NCI-H2171 (cell line): ENCODE results near the gene APBB2.
"Not testable (repeated sequence)": the region's sequence is repeated elsewhere in the genome, so short reads cannot be mapped to it uniquely, and the experiment has no call there.

ENCODE experiments used
- DNase-seq: peaks from one replicate; lab custom pipeline; 2025; lab: John Stamatoyannopoulos, UW

Gene APBB2

DNA sequence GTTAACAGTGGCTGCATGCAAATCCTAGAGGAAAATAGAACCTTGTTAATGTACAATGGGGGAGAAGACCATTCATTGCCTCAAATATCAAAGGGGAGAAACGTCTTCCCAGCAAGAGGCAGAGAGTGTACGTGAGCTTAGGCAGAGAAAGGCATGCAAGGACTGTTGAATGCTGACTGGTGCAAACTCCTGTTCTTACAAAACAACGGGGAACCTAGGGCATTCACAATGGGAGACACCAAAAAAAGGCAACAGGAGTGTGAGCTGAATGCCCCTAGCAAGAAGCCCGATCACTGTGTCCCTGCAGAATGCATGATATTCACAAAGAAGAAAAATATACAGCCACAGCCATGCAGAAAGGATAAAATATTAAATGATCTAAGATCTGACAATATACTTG lies 279.7 kb downstream of the APBB2 start:
- DNase-seq: no peak

DNA sequence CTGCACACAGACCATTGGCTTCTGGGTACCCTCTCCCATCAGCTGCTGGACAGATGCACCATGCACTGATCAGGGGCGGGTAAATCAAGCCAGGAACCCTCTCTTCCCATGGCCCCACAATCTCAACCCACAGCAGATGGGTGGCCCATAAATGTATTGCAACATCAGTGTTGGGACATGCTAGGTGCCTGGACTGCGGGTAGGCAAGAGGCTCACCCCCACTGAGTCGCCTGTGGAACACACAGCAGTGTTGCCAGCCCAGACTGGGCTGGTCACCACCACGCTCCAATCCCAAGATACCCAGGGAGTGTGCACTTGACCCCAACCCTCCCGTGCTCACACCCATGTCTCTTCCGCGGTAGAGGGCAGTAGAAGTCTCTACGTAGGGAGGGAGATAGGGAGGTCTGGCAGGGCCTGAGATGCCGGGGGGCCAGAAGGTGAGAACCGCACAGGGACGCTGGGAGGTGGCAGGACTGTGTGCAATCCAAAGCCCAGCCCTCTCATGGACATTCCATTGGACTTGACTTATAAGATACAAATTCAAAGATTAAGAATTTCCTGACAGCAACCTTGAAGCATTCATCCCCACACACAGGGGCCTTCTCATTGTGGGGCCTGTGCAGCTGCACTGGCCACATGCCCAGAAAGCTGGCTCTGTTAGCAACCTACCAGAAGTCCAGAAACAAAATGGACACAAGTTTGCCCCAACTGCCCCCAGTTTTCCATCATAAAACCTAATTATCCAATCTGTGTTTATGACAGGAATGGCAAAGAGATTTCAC lies 280.9 kb downstream of the APBB2 start:
- no peak for DNase-seq

DNA sequence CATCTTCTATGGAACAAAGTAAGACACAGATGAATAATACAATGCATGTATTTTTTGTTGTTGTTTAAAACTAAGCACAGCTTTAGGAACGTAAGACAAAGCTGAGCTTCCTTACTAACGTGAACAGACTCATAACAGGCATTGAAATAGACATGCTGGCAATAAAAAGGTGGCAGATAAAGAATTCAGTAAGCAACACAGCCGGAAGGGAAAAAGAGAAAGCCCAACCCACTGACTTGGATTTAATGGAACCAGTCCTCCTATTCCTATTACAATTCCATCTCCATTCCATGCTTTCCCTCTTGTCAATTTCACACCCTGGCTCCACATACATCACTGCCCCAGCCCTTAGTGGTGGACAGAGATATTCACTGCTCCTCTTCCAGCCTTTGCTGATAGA lies 282.5 kb downstream of the APBB2 start:
- DNase-seq: no peak

DNA sequence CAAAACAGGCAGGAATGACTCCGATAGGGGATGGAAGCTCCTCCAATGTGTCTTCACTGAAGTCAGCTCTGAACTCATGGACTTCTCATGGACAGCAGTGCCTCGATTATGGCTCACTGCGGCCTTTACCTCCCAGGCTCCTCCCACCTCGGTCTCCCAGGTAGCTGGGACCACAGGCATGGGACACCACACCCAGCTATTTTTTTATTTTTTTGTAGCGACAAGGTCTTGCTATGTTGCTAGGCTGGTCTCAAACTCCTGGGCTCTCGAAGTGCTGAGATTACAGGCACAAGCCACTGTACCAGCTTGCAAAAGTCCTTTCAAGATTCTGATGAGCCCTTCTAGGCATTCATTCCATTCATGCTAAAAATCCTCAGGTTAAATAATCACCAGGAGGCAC lies 283.1 kb downstream of the APBB2 start:
- no peak for DNase-seq

DNA sequence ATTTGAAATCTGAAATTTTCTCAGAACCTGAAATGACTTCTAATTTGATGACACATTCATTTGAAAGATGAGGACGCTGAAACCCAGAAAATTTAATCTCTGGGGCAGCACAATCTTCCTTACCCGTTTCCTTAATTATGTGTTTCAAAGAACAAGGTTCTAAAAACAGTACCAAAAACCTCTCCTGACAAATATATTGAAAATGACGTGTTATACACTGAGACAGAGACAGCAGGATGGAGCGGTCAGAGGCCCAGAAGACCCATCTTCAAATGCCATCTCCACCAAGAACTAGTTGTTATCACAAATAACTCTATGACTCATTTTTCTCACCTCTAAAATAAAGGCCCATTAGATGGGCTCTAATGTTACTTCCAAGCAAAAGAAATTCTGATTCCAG lies 287.3 kb downstream of the APBB2 start:
- DNase-seq: no peak

DNA sequence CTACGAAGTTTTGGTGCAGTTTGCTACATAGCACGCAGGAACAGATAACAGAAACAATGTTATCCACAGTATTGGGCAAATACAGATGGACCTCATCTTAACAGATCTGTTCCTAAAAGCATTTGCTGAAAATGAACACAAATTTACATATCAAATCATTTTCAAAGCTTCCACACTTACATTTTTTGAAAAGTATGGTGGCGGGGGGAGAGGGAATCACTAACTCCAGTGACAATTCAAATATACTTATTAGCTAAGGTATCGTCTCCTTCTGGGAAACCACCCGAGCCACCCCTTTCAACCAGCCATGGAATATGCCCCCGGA lies 289.6 kb downstream of the APBB2 start:
- no peak for DNase-seq

DNA sequence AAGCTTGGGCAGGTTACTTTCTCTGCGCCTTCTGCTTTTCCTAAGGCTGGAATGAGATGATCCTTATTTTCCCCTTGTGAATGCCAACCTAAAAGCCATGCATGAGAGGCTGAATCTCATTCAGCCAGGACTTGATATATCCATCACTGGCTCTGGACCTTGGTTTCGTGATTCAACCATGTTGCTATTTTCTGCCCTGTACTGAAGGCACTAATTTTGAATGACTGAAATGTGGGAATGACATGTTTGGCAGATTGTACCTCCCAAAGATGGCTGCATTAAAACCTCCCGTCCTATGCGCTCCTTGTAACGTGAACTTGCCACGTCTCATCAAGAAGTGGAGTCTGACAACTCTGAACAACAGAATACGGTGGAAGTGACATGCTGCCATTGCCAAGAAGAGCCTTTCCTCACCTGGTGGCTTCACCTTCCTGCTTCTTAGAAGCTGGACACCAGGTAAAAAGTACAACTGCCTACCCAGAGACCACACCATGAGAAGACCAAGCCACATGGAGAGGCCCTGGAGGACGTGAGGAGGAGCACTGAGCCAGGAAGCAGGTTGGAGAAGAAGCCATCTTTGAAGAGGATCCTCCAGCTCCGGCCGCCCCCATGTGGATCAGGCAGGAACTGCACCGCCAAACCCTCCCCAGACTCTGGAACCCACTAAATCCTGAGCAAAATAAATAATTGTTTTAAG lies 290.1 kb downstream of the APBB2 start:
- DNase-seq: no peak

DNA sequence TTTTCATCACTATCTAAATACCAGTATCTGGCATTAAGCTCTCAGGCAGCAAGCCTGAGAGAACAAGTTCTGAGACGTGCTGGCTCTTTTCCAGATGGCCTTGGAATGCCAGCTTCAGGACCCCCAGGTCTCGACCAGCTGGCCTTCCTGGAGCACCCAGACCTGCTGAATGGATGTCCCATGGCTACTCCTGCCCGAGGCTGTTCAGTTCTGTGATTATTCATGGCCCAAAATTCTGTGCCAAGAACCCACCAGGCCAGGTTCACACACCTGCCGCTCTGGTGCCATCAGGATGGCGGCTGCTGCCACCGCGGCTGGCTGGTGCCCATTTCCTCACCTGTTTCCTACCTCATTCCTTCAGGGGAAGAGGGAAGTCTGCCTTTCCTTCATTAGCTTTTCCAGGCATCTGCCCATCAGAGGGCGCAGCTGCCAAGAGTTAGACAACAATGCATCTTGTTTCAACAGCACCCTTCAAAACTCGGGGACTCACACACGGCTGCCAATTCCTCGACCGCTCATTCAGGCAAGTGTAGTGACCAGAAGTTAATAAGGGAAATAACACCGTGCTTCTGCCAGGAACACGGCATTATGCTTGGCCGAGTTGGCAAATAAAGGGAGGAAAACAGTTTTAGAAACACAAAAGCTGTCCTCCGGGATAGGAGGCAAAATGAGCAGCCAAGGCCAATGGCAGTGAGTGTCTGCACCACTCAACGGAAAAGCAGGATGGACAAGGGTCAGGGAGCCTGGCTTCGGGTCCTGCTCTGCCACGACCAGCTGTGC lies 290.8 kb downstream of the APBB2 start:
- no peak for DNase-seq

DNA sequence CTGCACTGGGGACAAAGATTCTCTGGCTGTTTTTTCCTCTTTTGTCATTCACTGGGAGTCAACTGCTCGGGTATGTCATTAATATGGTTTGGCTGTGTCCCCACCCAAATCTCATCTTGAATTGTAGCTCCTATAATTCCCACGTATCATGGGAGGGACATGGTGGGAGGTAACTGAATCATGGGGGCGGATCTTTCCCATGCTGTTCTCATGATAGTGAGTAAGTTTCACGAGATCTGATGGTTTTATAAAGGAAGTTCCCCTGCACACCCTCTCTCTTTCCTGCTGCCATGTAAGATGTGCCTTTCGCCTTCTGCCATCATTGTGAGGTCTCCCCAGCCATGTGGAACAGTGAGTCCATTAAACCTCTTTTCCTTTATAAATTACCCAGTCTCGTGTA lies 294.4 kb downstream of the APBB2 start:
- DNase-seq: not testable (repeated sequence)

DNA sequence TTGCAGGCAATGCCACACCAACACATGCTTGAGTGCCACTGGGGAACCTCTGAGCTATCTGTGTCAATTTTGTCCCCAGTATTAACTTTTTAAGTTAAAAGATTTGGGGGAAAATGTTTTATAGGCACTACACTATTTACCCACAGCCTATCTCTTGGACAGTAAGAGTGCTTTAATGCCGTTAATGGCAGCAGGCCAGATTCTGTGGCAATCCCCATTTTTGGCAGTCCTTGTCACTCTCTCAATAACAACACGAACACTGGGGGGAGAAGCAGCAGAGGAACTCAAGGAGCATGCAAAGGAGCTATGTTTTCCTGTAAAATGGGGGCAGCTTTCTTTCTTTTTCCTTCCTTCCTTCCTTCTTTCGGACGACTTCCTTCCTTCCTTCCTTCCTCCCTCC lies 296.0 kb downstream of the APBB2 start:
- DNase-seq: no peak

DNA sequence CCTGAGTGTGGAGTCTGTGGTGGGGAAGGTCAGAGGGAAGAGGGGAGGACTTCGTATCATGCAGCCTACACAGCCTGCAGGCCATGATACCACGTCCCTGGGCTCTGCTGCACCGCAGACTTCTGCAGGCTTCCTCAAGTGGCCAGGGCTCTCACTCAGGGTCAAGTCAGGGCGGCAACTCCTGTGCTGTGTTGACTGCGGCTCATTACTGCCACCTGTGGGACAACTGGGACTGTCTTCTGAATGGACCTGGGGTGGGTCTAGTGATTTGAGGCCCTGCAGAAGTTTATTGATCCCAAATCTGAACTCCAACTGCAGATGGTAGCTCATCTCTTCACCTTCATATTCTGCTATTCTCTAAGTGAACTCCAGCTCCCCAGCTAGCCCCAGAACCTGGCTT lies 297.5 kb downstream of the APBB2 start:
- no peak for DNase-seq

DNA sequence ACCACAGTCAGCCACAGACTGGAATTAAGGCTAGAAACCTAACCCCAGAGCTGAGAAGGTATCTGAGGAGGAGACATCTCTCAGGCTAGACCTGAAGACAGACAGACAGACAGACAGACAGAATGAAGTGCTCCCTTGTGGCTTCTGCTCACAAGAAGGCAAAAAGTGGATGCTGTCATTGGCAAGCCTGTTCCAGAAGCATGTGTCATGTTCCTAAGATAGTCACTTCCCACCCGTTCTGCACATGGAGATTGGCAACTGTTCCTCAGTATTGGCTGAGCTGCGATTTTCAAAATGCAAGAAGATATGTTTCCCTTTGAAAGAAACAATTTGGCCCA lies 298.2 kb downstream of the APBB2 start:
- DNase-seq: no peak

DNA sequence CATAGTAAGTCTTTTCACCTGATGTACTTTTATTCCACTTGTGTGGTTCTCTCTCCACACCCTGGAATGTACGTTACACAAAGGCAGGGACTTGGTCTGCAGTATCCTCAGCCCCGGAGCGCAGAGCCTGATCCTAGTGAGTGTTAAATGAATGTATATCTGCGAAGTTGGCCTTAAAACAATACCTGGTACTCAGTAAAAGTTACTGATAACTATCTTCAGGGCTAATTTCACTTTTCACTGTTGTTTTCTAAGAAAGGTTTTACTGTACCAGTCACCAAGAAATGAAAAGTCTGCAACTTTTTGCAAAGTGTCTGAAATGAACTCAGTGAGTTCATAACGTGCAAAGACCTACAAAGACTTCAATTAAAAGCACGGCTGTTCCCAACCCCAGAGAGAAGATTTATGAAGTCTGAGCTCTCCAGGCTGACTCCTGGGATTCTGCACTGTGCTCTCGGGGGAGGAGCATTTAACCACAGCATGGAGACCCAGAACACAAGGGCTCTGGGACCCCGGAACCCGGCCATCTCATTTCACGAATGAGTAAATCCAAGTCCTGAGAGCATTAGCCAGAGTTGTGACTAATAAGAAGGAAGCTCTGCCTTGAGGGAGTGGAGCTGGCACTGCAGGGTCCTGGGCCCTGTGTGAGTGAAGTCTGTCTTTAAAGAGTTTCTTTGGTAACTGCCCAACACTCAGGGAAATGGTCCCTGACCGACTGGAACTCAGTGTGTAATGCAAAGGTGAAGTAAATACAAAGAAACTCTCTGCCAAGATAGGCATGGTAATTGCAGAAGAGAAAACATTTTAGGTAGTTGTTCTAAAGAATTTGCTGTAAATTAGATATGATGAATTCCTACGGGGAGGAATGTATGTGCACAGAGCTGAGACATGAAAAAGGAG lies 298.8 kb downstream of the APBB2 start:
- no peak for DNase-seq

DNA sequence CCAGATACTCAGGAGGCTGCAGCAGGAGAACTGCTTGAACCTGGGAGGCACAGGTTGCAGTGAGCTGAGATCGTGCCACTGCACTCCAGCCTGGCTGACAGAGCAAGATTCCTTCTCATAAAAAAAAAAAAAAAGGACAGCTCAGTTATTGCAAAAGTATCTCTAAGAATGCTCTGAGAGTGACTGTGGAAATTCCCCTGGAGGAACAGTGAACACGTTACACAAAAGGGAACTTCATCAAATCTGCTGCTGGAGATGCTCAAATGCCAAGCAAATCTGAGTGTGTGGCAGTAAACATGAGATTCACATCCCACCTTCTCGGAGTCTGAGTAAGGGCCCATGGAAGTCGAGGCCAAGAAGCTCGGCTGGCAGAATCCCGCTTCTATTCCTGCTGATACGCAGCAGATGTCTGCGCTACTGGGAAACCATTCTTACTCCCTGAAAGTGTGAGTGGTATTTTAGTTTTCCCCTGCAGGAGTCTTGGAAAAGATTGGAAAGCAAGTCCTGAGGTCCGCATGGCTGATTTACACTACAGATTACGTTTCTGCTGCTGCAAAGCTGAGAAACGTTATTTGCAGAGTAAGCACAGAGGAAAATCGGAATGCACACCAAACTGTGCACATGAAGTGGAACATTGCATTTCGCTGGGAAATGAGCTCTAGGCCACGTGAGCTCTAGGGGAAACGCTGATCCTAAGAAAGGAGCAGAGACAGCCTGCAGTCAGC lies 301.7 kb downstream of the APBB2 start:
- DNase-seq: no peak

DNA sequence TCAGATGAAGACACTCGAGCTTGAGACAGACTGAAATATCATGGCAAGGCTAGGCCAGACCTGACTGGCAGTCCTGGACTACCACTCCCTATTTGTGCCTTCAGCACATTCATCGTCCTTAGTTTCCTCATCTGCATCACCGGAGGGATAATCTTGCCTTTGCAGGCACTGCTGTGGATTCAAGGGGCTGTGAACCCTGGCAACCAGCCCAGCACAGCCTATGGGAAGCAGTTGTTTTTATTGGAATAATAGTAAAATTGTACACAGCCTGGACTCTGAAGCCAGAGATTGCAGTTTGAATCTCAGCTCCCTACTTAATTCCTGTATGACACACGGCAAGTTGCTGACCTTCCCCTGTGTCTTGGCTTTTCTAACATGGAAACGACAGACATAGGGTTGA lies 303.6 kb downstream of the APBB2 start:
- no peak for DNase-seq

DNA sequence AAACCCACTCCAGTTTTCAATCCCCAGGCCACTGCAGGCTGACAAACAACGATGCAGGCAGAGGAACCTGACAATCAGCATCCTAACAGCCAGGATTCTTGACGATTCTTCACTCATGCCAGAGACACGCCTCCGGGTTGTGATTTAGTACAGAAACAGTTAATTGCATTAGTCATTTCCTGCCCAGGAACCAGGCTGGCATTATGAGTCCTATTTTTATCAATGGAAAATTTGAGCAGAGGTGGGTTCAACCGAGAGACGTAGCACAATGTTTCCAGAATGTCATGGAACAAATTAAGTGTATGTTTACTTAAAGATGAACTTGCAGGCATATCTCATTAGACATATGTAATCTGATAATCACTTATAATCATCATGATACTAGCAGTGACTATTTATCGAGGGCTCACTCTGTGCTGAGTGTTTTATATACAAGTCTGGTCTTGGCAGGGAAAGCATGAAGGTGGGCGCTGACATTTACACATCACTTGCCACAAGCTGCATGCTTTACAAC lies 304.9 kb downstream of the APBB2 start:
- no peak for DNase-seq

DNA sequence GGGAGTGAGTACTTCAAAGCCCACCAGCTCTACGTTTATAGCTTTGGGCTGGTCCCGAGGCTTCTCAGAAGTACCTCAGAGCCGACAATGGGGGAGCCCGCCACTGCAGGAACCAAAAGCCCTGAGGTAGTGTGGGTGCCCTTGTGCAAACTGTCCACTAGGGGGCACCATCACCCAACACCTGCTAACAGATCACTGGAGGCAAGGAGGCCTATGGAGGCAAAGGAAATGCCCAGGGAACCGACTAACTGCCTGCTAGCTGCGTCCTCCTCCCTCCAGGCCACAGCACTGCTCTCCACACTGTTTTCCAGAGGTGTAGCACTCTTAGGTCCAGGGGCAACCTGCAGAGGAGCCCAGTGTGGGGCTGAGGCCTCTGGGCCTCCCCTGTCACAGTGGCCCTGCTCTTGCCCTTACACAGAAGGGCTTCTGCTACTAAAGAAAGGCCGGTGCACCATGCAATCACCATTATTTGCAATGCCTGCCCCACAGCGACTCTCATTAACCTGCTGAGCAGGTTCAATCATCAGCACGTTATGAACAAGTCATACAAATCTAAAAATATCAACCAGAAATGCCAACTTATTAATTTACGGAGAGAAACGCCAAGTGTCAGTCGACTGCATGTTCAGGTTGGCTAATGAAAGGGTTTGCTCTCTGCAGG lies 305.5 kb downstream of the APBB2 start:
- DNase-seq: no peak

DNA sequence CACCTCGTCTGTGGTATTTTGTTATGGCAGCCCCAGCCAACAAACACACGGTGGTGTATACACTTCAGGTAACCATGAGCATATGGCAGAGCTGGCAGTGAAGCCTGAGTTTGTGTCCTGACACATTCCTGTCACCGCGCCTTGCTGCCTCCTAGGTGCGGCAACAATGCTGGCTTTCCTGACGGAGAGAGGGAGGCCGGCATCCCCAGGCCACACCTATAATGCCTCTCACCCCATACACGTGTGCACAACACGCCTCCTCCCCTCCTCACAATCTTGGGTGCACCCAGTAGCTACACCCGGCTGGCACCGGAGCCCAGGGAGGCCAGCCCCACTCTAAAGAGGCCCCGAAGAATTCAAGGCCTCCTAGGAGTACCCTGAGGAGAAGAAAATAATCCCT lies 306.0 kb downstream of the APBB2 start:
- no peak for DNase-seq

DNA sequence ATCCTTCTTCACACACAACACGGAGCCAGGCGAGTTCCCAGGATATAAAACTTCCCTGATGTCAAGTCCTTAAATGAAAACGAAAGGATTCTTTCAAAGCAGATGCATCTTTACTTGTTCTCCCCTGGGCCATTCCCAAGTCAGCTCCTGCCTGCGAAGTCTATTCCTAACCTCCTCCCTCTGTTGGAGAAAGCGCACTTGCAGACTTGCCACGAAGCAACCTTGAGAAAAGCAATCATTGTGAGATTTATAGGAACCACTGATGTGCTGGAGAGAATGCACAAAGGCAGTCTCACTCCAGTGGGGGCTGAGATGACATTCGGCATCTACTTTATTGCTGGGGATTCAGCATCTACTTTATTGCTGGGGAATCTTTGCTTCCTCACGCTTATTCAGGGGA lies 308.9 kb downstream of the APBB2 start:
- no peak for DNase-seq

DNA sequence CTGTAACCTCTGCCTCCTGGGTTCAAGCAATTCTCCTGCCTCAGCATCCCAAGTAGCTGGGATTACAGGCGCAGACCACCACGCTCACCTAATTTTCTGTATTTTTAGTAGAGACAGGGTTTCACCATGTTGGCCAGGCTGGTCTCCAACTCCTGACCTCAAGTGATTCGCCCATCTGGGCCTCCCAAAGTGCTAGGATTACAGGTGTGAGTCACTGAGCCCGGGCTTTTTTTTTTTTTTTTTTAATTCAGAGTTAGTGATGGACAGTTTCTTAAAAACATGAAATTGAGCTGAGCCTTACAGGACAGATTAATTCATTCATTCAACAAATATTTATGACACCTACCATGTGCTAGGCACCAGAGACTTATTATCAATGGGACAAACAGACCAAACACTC lies 313.8 kb downstream of the APBB2 start:
- not testable (repeated sequence) for DNase-seq
